Mononuclear cell (primary cell): Measurements from ENCODE around the gene RABGAP1L. TPM values are rescaled to one million over a fixed set of nuclear protein-coding genes. Genes with fewer than 3 reads are reported as not detected.
"Not testable (repeated sequence)": the region's sequence is repeated elsewhere in the genome, so short reads cannot be mapped to it uniquely, and the experiment has no call there.

Experiments
- H3K27me3 ChIP-seq: 2 replicates; pipeline ENCODE4 v1.6.0; 2011; ENCODE audit warnings: low read length, control low read depth; ENCODE audit not compliant: insufficient read depth
- H3K4me1 ChIP-seq: 2 replicates; pipeline ENCODE4 v1.5.1; 2011; ENCODE audit warnings: mild to moderate bottlenecking, low read length, control low read depth; ENCODE audit not compliant: insufficient read depth
- H3K4me3 ChIP-seq: 2 replicates; pipeline ENCODE4 v1.5.1; 2011; ENCODE audit warnings: mild to moderate bottlenecking, low read length, moderate library complexity
- H3K9me3 ChIP-seq: 2 replicates; pipeline ENCODE4 v1.5.1; 2011; ENCODE audit warnings: low read depth, mild to moderate bottlenecking, control low read depth, low read length
- total RNA-seq: library from RNA; depleted of rRNA; stranded (reverse); fragments of >200 nt; gene quantifications from one replicate; pipeline ENCODE4 v1.2.3, GENCODE V29; 2012

RABGAP1L gene
- total RNA-seq, 1 donor = 98.3 TPM

DNA sequence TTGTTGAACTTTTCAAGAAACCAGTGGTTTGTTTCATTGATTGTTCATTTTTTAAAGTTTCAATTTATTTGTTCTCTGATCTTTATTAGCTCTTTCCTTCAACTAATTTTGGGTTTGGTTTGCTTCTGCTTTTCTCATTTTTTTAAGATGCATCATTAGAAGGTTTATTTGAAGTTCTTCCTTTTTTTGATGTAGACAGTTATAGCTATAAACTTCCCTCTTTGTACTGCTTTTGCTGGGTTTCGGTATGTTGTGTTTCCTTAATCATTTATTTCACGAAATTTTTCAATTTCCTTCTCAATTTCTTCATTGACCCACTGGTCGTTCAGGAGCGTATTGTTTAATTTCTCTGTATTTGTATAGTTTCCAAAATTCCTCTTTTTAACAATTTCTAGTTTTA, 155.1 kb downstream of the RABGAP1L start:
- Histone ChIP-seq H3K4me1 (no peaks in the 10 kb centered on the region), H3K4me3 (no peak overlapping the region), H3K9me3 (peaks cover 41% of the 10 kb centered on the region), H3K27me3 (no peaks in the 10 kb centered on the region)

DNA sequence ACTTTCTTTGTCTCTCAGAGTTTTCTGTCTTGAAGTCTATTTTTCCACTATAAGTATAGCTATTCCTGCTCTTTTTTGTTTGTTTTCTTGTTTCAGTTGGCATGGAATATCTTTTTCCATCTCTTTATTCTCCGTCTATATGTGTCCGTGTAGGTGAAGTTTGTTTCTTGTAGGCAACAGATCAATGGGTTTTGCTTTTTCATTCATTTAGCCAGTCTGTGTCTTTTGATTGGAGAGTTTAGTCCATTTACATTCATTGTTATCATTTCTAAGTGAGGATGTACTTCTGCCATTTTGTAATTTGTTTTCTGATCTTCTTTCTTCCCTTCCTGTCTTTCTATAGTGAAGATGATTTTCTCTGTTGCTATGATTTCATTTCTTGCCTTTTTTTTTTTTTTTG, 155.9 kb downstream of the RABGAP1L start:
- no peak overlapping the region for H3K4me3 ChIP-seq
- no peaks in the 10 kb centered on the region for H3K27me3 ChIP-seq
- no peaks in the 10 kb centered on the region for H3K4me1 ChIP-seq
- peaks cover 44% of the 10 kb centered on the region for H3K9me3 ChIP-seq

DNA sequence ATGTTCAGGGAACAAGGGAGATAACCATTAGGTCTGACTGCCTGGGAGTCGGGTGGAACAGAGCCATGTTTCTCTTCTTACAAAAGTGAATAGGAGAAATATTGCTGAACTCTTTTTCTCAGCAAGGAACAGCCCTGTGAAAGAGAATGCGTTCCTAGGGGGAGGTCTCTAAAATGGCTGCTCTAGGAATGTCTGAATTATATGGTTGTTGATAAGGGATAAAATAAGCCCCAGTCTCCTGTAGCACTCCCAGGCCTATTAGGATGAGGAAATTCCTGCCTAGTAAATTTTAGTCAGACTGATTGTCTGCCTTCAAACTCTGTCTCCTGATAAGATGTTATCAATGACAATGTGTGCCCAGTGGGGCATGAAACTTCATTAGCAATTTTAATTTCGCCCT, 161.6 kb downstream of the RABGAP1L start:
- not testable (repeated sequence) for H3K4me1 ChIP-seq, H3K27me3 ChIP-seq, H3K4me3 ChIP-seq
- H3K9me3 ChIP-seq = peaks cover 39% of the 10 kb centered on the region

DNA sequence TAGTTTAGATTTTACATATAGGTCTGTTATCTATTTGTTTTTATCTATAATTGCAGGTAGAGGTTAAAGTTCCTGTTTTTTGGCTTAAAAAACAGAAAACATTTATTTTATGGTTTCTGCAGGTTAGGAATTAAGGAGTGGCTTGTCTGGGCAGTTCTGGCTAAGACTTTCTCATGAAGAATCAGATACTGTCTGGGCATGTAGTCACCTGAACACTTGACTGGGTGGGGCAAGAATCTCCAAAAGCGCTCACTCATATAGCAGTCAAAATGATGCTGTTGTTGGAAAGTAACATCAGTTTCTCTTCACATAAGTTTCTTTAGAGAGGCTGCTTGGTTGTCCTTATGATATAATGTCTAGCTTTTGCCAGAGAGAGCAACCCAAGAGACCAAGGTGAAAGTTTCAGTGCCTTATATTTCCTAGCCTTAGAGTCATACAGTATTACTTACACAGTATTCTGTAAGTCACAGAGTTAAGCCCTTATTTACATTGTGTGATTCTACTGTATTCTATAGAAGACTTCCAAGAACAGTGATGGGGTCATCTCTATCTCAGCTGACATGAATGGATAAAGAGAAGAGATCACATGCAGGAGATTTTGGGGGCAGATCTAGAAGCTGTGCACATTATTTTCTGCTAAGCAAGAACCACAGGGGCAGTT, 163.0 kb downstream of the RABGAP1L start:
- no peaks in the 10 kb centered on the region for H3K4me1 ChIP-seq
- no peaks in the 10 kb centered on the region for H3K27me3 ChIP-seq
- peaks cover 49% of the 10 kb centered on the region for H3K9me3 ChIP-seq

DNA sequence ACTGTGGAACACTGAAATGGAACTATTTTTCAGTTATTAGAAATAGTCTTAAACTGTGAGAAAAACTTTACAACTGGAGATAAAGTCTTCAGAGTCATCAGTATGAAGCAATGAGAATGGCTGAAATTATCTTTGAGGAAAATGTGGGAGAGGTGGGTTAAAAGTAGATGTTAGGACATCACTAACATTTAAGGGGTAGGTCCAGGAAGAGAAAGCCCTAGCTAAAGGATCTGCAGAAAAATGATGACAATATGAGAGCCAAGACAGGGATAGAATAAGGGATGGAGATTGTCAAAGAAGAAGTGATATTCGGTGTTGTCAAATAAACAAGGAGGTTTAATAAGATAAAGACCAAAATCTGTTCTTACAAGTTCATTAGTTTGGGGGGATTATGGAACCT, 165.2 kb downstream of the RABGAP1L start:
- Histone ChIP-seq H3K9me3 (peaks cover 47% of the 10 kb centered on the region), H3K27me3 (no peaks in the 10 kb centered on the region), H3K4me3 (no peak overlapping the region)

More for the DNA sequence above, 163.0 kb downstream of the RABGAP1L start:
- no peak overlapping the region for H3K4me3 ChIP-seq

DNA sequence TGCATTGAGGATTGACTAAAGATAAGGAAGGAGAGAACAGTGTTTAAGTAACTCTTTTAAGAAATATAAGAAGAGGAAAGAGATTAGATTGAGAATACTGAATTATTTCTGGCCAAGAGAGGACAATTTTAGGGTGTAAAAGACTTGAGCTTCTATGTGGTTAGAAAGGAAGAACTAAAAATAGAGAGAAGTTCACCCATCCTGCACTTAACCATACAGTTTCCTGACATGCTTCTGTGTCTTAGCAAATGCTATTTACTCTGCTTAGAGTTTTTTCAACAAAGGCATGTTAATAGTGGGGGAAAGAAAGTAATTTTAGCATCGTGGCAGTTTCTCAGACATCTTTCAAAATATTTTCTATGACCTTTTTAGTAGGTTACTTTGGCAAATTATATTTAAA, 165.6 kb downstream of the RABGAP1L start:
- Histone ChIP-seq H3K9me3 (peaks cover 42% of the 10 kb centered on the region), H3K4me3 (no peak overlapping the region), H3K27me3 (no peaks in the 10 kb centered on the region), H3K4me1 (no peaks in the 10 kb centered on the region)

More for the DNA sequence above, 165.2 kb downstream of the RABGAP1L start:
- no peaks in the 10 kb centered on the region for H3K4me1 ChIP-seq

DNA sequence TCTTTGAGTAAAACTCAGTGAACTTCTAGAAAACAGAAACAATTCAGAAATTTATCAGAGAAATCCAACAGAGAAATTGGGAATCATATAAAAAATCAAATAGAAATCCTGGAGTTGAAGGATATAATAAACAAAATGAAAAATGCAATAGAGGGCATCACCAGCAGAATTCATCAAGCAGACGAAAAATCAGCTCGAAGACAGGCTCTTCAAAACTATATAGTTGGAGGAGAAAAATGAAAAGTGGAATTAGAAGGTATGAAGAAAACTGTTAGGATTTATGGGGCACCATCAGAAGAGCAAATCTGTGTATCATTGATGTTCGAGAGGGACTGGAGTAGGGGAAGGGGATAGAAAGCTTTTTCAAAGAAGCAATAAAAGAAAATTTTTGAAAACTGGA, 167.0 kb downstream of the RABGAP1L start:
- H3K4me3 ChIP-seq = no peak overlapping the region
- no peaks in the 10 kb centered on the region for H3K4me1 ChIP-seq
- peaks cover 32% of the 10 kb centered on the region for H3K9me3 ChIP-seq
- no peaks in the 10 kb centered on the region for H3K27me3 ChIP-seq

DNA sequence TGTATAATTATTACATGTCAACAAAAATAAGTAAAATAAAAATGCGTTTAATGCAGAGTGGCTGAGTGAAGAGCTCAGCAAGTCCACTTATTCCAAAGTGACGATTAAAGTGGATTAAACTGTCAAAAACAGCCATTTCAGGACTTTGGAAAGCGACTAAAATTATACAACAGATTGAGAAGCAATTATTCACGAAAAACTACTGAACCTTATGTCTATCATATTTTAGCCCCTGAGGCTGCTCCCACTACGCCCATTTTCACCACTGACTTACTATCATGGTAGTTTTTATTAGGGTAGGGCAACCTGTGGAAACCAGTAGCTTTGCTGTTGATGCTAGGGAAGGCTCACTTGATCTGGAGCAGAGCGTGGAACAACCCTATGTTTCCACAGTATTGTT, 174.1 kb downstream of the RABGAP1L start:
- Histone ChIP-seq H3K4me3 (no peak overlapping the region), H3K27me3 (no peaks in the 10 kb centered on the region), H3K9me3 (no peaks in the 10 kb centered on the region), H3K4me1 (no peaks in the 10 kb centered on the region)

DNA sequence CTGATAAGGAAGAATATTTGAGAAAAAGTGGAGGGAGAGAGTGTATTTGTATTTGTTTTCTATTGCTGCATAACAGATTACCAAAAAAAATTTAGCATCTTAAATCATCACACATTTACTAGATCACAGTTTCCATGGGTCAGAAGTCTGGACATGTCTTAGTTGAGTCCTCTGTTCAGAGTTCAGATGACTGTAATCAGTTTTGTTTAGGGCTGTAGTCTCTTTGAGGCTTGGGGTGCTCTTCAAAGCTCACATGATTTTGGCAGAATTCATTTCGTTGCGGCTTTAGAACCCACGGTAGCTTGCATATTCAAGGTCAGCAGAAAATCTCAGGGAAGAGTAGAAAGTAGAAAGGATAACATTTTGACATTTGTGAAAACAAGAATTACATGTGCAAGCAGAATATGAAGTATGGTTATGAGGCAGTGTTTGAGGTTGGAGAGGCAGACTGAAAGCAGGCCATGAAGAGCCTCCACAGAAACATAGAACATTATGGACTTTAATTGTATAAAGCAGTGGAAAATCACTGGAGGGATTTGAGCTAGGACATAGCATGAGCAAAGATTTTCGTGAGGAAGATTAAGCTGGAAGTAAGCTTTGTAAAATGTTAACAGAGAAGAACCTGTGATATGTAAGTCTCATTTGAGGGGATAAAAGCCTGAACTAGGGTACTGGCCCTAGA, 177.8 kb downstream of the RABGAP1L start:
- Histone ChIP-seq H3K9me3 (no peaks in the 10 kb centered on the region), H3K27me3 (no peaks in the 10 kb centered on the region), H3K4me1 (no peaks in the 10 kb centered on the region), H3K4me3 (no peak overlapping the region)

DNA sequence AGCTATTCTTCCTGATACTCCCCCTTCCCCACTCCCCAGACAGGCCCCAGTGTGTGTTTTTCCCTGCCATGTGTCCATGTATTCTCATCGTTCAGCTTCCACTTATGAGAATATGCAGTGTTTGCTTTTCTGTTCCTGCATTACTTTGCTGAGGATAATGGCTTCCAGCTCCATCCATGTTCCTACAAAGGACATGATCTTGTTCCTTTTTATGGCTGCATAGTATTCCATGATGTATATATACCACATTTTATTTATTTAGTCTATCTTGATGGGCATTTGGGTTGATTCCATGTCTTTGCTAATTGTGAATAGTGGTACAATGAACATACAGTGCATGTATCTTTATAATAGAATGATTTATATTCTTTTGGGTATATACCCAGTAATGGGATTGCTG, 181.1 kb downstream of the RABGAP1L start:
- not testable (repeated sequence) for H3K4me3 ChIP-seq, H3K27me3 ChIP-seq

DNA sequence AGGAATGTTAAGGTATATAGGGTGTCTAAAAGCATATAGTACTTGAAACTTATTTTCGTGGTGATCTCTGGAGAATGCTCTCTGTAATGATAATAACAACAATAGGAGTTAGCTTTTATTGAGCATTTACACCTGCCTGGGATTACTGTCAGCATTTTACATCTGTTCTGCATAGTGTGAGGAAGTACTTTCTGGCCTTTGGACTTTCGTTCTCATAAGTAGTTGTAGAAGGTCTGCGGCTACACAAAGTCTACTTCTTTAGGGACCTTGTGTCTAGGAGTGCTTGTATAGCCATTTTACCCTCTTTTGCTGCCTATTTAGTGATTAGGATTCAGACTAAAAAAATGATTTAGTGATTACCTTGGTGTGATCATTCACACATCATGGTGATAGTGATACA, 184.8 kb downstream of the RABGAP1L start:
- no peaks in the 10 kb centered on the region for H3K27me3 ChIP-seq
- H3K9me3 ChIP-seq = peaks cover 8% of the 10 kb centered on the region
- H3K4me3 ChIP-seq = no peak overlapping the region
- no peaks in the 10 kb centered on the region for H3K4me1 ChIP-seq

More for the DNA sequence above, 181.1 kb downstream of the RABGAP1L start:
- not testable (repeated sequence) for H3K9me3 ChIP-seq, H3K4me1 ChIP-seq

DNA sequence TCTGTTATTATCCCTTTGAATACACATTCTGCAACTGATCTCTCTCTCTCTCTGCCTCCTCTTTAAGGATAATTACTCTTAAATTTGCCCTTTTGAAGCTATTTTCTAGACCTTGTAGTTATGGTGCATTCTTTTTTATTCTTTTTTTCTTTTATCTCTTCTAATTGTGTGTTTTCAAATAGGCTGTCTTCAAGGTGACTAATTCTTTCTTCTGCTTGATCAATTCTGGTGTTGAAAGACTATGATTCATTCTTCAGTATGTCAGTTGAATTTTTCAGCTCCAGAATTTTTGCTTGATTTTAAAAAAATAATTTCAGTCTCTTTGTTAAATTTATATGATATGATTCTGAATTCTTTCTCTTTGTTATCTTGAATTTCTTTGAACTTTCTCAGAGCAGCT, 192.8 kb downstream of the RABGAP1L start:
- H3K4me1 ChIP-seq = no peaks in the 10 kb centered on the region
- H3K4me3 ChIP-seq = no peak overlapping the region
- no peaks in the 10 kb centered on the region for H3K27me3 ChIP-seq
- H3K9me3 ChIP-seq = no peaks in the 10 kb centered on the region

DNA sequence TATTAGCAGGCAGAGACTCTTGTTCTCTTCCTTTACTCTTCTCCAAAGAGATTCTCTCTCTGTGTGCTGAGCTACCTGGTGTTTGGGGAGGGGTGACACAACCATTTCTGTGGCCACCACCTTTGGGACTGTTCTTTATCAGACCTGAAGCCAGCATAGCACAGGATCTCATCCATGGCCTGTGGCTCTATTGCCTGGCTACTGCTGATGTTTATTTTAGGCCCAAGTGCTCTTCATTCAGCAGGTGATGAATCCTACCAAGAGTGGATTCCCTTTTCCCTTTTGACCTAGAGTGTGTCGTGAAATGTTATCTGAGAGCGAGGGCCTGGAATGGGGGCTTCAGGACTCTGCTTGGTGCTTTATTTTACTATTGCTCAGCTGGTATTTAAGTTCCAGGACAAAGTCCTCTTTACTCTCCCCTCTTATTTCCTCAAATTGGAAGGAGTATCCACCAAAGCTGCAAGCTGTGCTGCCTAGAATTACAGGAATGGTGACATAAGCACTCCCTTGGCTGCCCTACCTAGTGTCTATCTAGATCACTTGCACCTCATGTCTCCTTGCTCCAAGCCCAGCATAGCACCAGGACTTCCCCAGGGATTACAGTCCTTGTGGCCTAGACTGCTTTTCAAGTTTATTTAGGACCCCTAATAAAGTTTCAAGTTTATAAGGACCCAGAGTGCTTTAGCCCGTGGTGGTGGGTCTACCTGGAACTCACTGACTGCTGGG, 193.7 kb downstream of the RABGAP1L start:
- Histone ChIP-seq H3K9me3 (no peaks in the 10 kb centered on the region), H3K4me1 (no peaks in the 10 kb centered on the region), H3K27me3 (no peaks in the 10 kb centered on the region), H3K4me3 (no peak overlapping the region)

DNA sequence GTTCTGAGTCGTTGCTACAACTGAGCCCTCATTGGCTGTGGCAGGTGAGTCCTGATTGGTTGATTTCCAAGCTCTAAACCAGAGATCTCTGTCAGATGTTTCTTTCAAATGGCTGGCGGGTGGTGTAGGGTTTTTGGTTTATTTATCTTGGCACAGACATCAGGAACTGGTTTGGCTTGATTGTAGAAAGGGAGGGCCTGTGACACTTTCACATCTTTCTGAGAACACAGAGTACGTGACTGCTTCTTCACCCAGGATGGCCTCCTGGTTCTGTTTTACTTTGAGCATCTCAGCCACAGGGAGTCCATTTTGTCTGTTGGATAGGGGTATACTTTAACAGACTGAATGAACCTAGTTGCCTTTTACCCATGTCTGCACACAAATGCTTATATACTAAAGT, 199.0 kb downstream of the RABGAP1L start:
- H3K9me3 ChIP-seq = no peaks in the 10 kb centered on the region
- no peaks in the 10 kb centered on the region for H3K27me3 ChIP-seq
- no peak overlapping the region for H3K4me3 ChIP-seq
- H3K4me1 ChIP-seq = no peaks in the 10 kb centered on the region

DNA sequence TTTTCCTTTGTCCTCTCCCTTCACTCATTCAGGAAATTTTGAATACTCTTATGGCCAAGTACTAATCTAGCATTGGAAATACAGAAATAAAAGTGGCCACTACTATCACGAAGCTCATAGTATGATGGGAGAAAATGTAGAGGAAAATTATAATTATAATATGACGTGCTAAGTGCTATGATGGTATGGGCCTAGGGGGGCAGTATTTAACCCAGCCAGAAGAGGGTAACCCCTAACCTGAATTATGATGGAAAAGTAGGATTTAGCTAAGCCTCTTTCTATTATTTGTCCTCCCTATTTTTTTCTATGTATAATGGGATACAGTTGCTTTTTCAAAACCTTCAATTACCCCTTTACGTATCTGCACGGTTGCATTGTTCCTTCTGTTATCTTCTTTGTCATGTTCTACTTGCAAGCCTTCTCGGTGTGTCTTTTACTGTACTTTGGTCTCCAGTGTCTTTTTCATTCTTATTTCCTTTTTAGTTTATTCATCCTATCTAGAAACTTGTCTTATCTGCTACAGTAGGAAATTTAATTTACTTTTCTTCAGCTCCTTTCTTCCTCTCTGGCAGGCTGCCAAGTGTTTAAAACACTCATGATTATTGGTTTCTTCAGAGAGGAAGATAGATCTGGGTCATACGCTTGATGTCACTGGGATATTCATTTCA, 199.6 kb downstream of the RABGAP1L start:
- H3K9me3 ChIP-seq = no peaks in the 10 kb centered on the region
- no peak overlapping the region for H3K4me3 ChIP-seq
- no peaks in the 10 kb centered on the region for H3K4me1 ChIP-seq
- H3K27me3 ChIP-seq = no peaks in the 10 kb centered on the region
